Breast epithelium (tissue), 4 donors: ENCODE data around the gene HACE1. TPM values are rescaled to one million over a fixed set of nuclear protein-coding genes. Genes with fewer than 3 reads are reported as not detected.
"Not testable (repeated sequence)": the region's sequence is repeated elsewhere in the genome, so short reads cannot be mapped to it uniquely, and the experiment has no call there.

Source experiments
- DNase-seq, 2 donors: peaks; one replicate each; pipeline ENCODE4 v3.0.0-alpha.2; 2019; ENCODE audit warnings: low spot score in 2 of 2
- H3K27ac ChIP-seq, 2 donors: fragments of 200-600 bp; sonication (generic) in 1 of 2; one replicate each; pipeline ENCODE4 v1.5.1; 2016 to 2019; ENCODE audit warnings: mild to moderate bottlenecking in 1 of 2
- H3K27me3 ChIP-seq, 2 donors: fragments of 200-600 bp; sonication (generic) in 1 of 2; one replicate each; pipeline versions ENCODE4 v1.5.1 to v1.6.0; 2017 to 2019; ENCODE audit warnings: control low read depth in 1 of 2, mild to moderate bottlenecking in 1 of 2
- H3K36me3 ChIP-seq: fragments of 200-600 bp; one replicate; pipeline ENCODE4 v1.5.1; 2019
- H3K4me1 ChIP-seq, 2 donors: fragments of 200-600 bp; sonication (generic); one replicate each; pipeline ENCODE4 v1.5.1; 2016 to 2019; ENCODE audit warnings: control low read depth in 1 of 2
- H3K4me3 ChIP-seq, 3 donors: fragments of 200-600 bp; sonication (generic); 1 replicate in 2 of 3; 2 replicates in 1 of 3; pipeline ENCODE4 v1.5.1; 2016 to 2019; ENCODE audit warnings: mild to moderate bottlenecking in 3 of 3, moderate library complexity in 2 of 3
- H3K9me3 ChIP-seq, 2 donors: fragments of 200-600 bp; sonication (generic) in 1 of 2; one replicate each; pipeline ENCODE4 v1.5.1; 2016 to 2019; ENCODE audit warnings: control low read depth in 1 of 2
- POLR2A ChIP-seq: fragments of 450-650 bp; IDR thresholded peaks from one replicate; pipeline ENCODE4 v1.6.1; 2016; ENCODE audit warnings: antibody characterized with exemption, mild to moderate bottlenecking, moderate library complexity
- POLR2AphosphoS5 ChIP-seq, 3 donors: sonication (generic); formaldehyde crosslinking; IDR thresholded peaks; one replicate each; pipeline ENCODE4 v1.6.1; 2017; ENCODE audit warnings: antibody characterized with exemption in 3 of 3
- intact Hi-C: fragments of 100-400 bp; cut with DNase I; formaldehyde crosslinking; loops from one replicate; pipeline ENCODE4 v1.15.1; 2023; ENCODE audit warnings: low total_unique reads
- total RNA-seq, 3 donors: library from RNA; depleted of rRNA; stranded (reverse); fragments of >200 nt; gene quantifications; one replicate each; pipeline ENCODE4 v1.1.0, GENCODE V29; 2016
- TF ChIP-seq, protein P1 (sequence below), 3 donors: fragments of 450-650 bp; IDR thresholded peaks; one replicate each; pipeline ENCODE4 v1.5.1; 2016 to 2017; ENCODE audit warnings: antibody characterized with exemption in 3 of 3, mild to moderate bottlenecking in 3 of 3, moderate library complexity in 3 of 3

The HACE1 gene
- total RNA-seq, 3 donors from 2014 or later: 20.2 to 33.4 (median 27.2) TPM

DNA sequence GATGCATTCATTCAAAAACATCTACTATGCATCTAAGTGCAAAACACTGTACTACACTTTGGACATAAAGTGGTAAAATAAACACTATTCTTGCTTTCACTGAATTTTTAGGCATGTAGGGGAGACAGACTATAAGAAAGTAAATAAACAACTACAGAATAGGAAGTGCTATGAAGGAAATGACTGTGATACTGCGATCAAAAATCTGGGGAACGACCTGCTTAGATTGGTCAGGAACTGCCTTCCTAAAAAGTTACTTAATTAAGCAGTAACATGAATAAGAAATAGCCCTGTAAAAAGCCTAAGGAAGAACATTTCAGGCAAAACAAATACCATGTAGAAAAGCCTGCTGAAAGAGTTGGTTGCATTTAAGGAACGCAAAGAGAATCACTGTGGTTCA, 50.6 kb downstream of the HACE1 start:
- no peak for DNase-seq
- Histone ChIP-seq H3K36me3 (no peaks in the 10 kb centered on the region), H3K9me3 (peaks cover 0 to 5% of the 10 kb centered on the region in 2 donors), H3K4me3 (no peak overlapping the region), H3K27ac (no peak overlapping the region), H3K27me3 (no peaks in the 10 kb centered on the region), H3K4me1 (no peaks in the 10 kb centered on the region)
- TF ChIP-seq POLR2A (no peak), POLR2AphosphoS5 (IDR thresholded peaks at IDR 0.05) (no peak)
- TF ChIP-seq, protein P1, sequence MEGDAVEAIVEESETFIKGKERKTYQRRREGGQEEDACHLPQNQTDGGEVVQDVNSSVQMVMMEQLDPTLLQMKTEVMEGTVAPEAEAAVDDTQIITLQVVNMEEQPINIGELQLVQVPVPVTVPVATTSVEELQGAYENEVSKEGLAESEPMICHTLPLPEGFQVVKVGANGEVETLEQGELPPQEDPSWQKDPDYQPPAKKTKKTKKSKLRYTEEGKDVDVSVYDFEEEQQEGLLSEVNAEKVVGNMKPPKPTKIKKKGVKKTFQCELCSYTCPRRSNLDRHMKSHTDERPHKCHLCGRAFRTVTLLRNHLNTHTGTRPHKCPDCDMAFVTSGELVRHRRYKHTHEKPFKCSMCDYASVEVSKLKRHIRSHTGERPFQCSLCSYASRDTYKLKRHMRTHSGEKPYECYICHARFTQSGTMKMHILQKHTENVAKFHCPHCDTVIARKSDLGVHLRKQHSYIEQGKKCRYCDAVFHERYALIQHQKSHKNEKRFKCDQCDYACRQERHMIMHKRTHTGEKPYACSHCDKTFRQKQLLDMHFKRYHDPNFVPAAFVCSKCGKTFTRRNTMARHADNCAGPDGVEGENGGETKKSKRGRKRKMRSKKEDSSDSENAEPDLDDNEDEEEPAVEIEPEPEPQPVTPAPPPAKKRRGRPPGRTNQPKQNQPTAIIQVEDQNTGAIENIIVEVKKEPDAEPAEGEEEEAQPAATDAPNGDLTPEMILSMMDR (IDR thresholded peaks at IDR 0.05): no peak
- intact Hi-C loops: no loop called here

DNA sequence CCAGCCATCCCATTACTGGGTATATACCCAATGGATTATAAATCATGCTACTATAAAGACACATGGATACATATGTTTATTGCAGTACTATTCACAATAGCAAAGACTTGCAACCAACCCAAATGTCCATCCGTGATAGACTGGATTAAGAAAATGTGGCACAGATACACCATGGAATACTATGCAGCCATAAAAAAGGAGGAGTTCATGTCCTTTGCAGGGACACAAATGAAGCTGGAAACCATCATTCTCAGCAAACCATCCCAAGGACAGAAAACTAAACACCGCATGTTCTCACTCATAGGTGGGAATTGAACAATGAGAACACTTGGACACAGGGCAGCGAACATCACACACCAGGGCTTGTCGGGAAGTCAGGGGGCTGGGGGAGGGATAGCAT, 54.4 kb downstream of the HACE1 start:
- H3K27ac ChIP-seq, H3K27me3 ChIP-seq, H3K36me3 ChIP-seq, intact Hi-C loops, H3K4me3 ChIP-seq, H3K4me1 ChIP-seq, H3K9me3 ChIP-seq, DNase-seq: not testable (repeated sequence)

DNA sequence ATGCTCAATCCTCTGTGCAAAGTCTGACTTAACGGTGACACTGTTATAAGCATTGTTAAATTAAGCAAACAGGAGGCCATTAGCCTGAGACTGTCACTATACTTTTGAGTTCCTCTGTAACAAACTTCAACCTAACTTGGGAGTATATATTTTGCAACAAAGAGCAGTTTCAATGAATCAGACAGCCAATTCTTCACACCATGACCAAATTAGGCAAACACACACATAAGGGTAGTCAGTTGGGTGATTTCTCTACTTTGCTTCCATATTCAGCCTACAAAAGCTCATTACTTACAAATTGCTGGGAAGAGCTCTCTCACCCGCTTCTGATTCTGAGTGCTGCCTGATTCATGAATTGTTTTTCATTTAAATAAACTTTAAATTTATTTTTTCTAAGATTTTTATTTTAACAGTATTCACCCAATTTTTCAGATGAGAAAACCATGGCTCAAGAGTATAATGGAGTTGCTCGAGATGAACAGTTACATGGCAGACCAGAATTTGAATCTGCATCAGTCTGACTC, 60.5 kb downstream of the HACE1 start:
- DNase-seq: no peak
- Histone ChIP-seq H3K27me3 (no peaks in the 10 kb centered on the region), H3K27ac (no peak overlapping the region), H3K4me1 (no peaks in the 10 kb centered on the region), H3K4me3 (no peak overlapping the region), H3K36me3 (no peaks in the 10 kb centered on the region), H3K9me3 (no peaks in the 10 kb centered on the region)
- TF ChIP-seq, protein P1 (IDR thresholded peaks at IDR 0.05): no peak
- no peak for TF ChIP-seq POLR2AphosphoS5 (IDR thresholded peaks at IDR 0.05)
- TF ChIP-seq POLR2A: no peak
- intact Hi-C loops: no loop called here

GRCh38 chr6:104796031-104796785, 63.5 kb downstream of the HACE1 start:
- Histone ChIP-seq H3K36me3 (no peaks in the 10 kb centered on the region), H3K4me3 (no peak overlapping the region), H3K4me1 (no peaks in the 10 kb centered on the region), H3K27me3 (no peaks in the 10 kb centered on the region), H3K27ac (no peak overlapping the region), H3K9me3 (no peaks in the 10 kb centered on the region)
- TF ChIP-seq POLR2A: no peak
- no peak for TF ChIP-seq POLR2AphosphoS5 (IDR thresholded peaks at IDR 0.05)
- TF ChIP-seq, protein P1 (IDR thresholded peaks at IDR 0.05): no peak
- intact Hi-C loops: no loop called here
- no peak for DNase-seq

DNA sequence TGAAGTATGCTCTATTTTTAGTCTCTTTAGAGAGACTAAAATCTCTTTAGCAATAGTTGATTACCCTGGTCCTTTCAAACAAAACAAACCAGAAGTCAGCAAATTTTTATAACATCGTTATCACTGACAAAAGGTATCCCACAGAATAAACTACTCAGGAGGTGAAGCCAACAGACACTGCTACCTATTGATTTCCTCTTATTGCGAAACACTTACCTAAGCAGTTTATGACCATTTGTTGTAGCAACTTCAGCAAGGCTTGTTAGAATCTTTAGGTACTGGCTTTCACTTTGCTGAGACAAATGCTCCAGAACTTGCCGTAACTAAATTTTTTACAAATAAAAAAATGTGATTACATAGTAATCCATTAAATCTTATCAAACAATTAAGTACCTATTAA, 64.4 kb downstream of the HACE1 start:
- Histone ChIP-seq H3K9me3 (no peaks in the 10 kb centered on the region), H3K4me3 (no peak overlapping the region), H3K36me3 (no peaks in the 10 kb centered on the region), H3K4me1 (no peaks in the 10 kb centered on the region), H3K27ac (no peak overlapping the region), H3K27me3 (no peaks in the 10 kb centered on the region)
- DNase-seq: no peak
- TF ChIP-seq POLR2A (no peak), POLR2AphosphoS5 (IDR thresholded peaks at IDR 0.05) (no peak)
- TF ChIP-seq, protein P1 (IDR thresholded peaks at IDR 0.05): no peak
- intact Hi-C loops: no loop called here
